AG09309 (cell line): Measurements from ENCODE around the gene GNAQ.

Experiments used
- DNase-seq: peaks from one replicate; pipeline ENCODE4 v3.0.0-alpha.2; 2010; ENCODE audit warnings: low read depth
- H3K4me3 ChIP-seq: 2 replicates; pipeline ENCODE4 v1.5.1; 2011; ENCODE audit warnings: mild to moderate bottlenecking, low read depth, low read length, moderate library complexity; ENCODE audit not compliant: control insufficient read depth
- CTCF ChIP-seq: IDR thresholded peaks from 2 replicates; pipeline ENCODE4 v1.5.1; 2011; ENCODE audit warnings: mild to moderate bottlenecking, low read depth, low read length, inconsistent platforms; ENCODE audit not compliant: insufficient read depth, control insufficient read depth; ENCODE audit errors: missing control alignments

The GNAQ gene

GRCh38 chr9:77847626-77848025, 184.0 kb downstream of the GNAQ start:
- DNase-seq = no peak
- TF ChIP-seq CTCF = no peak
- no peak overlapping the region for H3K4me3 ChIP-seq

- H3K4me3 ChIP-seq = no peak overlapping the region
- DNase-seq = no peak
- no peak for TF ChIP-seq CTCF
Measured at GRCh38 chr9:77847059-77847499, 184.5 kb downstream of the GNAQ start.

GRCh38 chr9:77844415-77844814, 187.2 kb downstream of the GNAQ start:
- no peak for TF ChIP-seq CTCF
- H3K4me3 ChIP-seq = no peak overlapping the region
- DNase-seq = no peak

GRCh38 chr9:77843871-77844155, 187.8 kb downstream of the GNAQ start:
- TF ChIP-seq CTCF = no peak
- DNase-seq = no peak
- no peak overlapping the region for H3K4me3 ChIP-seq

- no peak for DNase-seq
- TF ChIP-seq CTCF = no peak
- H3K4me3 ChIP-seq = no peak overlapping the region
Measured at GRCh38 chr9:77843076-77843870, 188.3 kb downstream of the GNAQ start.

GRCh38 chr9:77841739-77842386, 189.7 kb downstream of the GNAQ start:
- no peak for DNase-seq
- H3K4me3 ChIP-seq = no peak overlapping the region

More at GRCh38 chr9:77841739-77842386, 189.7 kb downstream of the GNAQ start:
- peak; percentile 39 for TF ChIP-seq CTCF
